Measurements from ENCODE around the gene WASF2.

- TF ChIP-seq CTCF (conservative IDR thresholded peaks at IDR 0.05), result no peak
- TF ChIP-seq EZH2 (IDR thresholded peaks at IDR 0.05; ENCODE audit: low read depth), result no peak
Measured at GRCh38 chr1:27435566-27436203, 54.3 kb downstream of the WASF2 start.

All from PC-9 (cell line).